ENCODE results near the gene CPNE5. TPM values are rescaled to one million over a fixed set of nuclear protein-coding genes. Genes with fewer than 3 reads are reported as not detected.

CPNE5 gene
- polyA plus RNA-seq, 1 of the 3 experiments (the other 2 are of a cell fraction): 0.30 TPM

DNA sequence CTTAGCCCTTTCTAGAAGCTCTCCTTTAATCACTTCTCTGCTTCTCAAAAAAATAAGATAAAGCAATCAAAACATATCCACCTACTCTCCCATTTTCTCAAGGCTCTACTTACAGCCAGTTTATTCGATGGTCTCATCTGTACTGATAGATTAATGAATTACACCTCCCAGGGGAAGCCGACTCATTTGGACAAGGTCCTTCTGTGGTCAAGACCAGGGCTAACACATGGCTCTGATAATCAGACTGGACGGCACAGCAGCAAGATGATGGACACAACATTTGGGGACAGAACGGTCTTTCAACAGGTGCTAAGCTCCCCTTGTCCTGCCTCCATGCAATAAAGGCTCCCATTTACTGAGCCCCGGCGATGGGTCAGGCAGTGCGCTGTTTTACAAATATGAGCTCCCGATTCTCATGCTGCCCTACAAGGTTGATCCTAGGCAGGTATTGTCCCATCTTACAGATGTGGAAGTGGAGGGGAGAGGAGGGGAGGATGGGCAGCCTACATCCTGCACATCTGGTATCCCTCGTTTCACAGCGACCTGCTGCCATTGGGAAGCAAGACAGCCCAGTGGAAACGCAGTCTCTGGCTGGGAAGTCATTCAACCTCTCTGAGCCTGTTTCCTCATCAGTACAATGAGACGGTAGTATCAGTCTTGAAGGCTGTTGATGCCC, 15.7 kb downstream of the CPNE5 start:
- Histone ChIP-seq H3K4me1 (ENCODE audit: control insufficient read depth in 1 of 2, insufficient read depth in 2 of 2, low read depth in 1 of 2, low read length in 1 of 2) (peaks cover 6 to 10% of the 10 kb centered on the region in 2 experiments; a peak in 2 of 4 replicates), H3K79me2 (ENCODE audit: insufficient read depth) (no peaks in the 10 kb centered on the region), H3F3A (replicated peaks; ENCODE audit: insufficient read depth) (peaks cover 12% of the 10 kb centered on the region), H3K4me3 (ENCODE audit: low read depth in 2 of 2, low read length in 1 of 2) (no peak overlapping the region), H3K27me3 (ENCODE audit: insufficient read depth) (no peaks in the 10 kb centered on the region), H3K9ac (no peak overlapping the region), H2AFZ (ENCODE audit: low read depth) (no peak overlapping the region), H3K36me3 (replicated peaks in 1 of 2; ENCODE audit: control insufficient read depth in 1 of 2, insufficient read depth in 2 of 2, low read length in 1 of 2) (no peaks in the 10 kb centered on the region), H4K20me1 (ENCODE audit: insufficient read depth) (no peaks in the 10 kb centered on the region), H3K9me3 (no peaks in the 10 kb centered on the region), H3K9me2 (no peaks in the 10 kb centered on the region), H3K4me2 (no peak overlapping the region), H3K27ac (ENCODE audit: low read depth in 2 of 2, low read length in 1 of 2) (no peak overlapping the region)
- no peak for DNase-seq
- POLR2A ChIA-PET: no interaction called here
- CTCF ChIA-PET: interaction anchor here (0.6 to 1.1 kb wide), 3 partner anchors 13 to 65 kb away, joined by 3 read pairs; no protein-coding TSS in a partner anchor
- TF ChIP-seq, protein P1, sequence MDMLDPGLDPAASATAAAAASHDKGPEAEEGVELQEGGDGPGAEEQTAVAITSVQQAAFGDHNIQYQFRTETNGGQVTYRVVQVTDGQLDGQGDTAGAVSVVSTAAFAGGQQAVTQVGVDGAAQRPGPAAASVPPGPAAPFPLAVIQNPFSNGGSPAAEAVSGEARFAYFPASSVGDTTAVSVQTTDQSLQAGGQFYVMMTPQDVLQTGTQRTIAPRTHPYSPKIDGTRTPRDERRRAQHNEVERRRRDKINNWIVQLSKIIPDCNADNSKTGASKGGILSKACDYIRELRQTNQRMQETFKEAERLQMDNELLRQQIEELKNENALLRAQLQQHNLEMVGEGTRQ (IDR thresholded peaks at IDR 0.05; ENCODE audit: borderline replicate concordance, low read depth, low read length): no peak
- TF ChIP-seq MXI1 (IDR thresholded peaks at IDR 0.05; ENCODE audit: low read depth, low read length) (no peak), FOSL2 (IDR thresholded peaks at IDR 0.05; ENCODE audit: borderline replicate concordance, low read depth) (no peak), EP300 (IDR thresholded peaks at IDR 0.05; ENCODE audit: borderline replicate concordance in 1 of 2, low read depth in 1 of 2, low read length in 1 of 2) (no peak), MEF2A (IDR thresholded peaks at IDR 0.05; ENCODE audit: borderline replicate concordance, low read depth) (no peak)
- TF ChIP-seq, protein P2, sequence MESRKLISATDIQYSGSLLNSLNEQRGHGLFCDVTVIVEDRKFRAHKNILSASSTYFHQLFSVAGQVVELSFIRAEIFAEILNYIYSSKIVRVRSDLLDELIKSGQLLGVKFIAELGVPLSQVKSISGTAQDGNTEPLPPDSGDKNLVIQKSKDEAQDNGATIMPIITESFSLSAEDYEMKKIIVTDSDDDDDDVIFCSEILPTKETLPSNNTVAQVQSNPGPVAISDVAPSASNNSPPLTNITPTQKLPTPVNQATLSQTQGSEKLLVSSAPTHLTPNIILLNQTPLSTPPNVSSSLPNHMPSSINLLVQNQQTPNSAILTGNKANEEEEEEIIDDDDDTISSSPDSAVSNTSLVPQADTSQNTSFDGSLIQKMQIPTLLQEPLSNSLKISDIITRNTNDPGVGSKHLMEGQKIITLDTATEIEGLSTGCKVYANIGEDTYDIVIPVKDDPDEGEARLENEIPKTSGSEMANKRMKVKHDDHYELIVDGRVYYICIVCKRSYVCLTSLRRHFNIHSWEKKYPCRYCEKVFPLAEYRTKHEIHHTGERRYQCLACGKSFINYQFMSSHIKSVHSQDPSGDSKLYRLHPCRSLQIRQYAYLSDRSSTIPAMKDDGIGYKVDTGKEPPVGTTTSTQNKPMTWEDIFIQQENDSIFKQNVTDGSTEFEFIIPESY (IDR thresholded peaks at IDR 0.05; ENCODE audit: borderline replicate concordance, low read depth): no peak
- 97% methylated on average over 8 of the region's 12 CpGs for WGBS (ENCODE audit: low lambda C conversion rate)

DNA sequence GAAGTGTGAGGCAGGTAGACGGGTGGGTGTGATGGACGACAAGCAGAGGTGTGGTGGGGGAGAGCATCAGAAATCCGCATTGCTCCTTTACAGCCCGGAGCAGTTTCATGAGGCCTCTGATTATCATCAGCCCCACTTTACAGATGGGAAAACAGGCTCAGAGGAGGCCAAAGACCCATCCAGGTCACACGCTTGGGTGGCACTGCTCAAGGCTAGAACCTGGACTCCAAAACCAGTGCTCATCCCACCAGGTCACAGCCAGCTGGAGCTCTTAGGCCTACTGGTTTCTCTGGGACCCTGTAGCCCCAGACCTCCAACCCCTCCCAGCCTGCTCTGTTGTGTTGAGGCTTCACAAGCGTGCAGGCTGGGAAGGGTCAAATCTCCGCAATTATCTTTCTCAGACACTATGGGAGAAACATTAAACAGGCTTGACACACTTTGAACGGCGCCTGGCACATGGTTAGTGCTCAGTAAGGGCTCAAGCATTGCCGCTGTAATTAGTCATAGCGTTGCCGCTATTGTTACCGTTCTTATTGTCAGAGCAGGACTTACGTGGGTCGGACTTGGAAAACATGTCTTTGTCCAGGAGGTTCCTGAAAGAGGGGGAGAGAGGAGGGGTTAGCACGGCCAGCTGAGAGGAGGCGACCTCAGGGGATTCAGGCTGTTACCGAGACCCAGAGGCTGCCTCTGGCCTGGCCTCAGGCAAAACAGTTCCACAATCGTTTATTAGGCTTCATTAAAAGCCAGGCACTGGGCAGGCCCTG, 16.6 kb downstream of the CPNE5 start:
- Histone ChIP-seq H2AFZ (ENCODE audit: low read depth) (no peak overlapping the region), H3K27me3 (ENCODE audit: insufficient read depth) (no peaks in the 10 kb centered on the region), H3K9me2 (no peaks in the 10 kb centered on the region), H3K79me2 (ENCODE audit: insufficient read depth) (no peaks in the 10 kb centered on the region), H4K20me1 (ENCODE audit: insufficient read depth) (no peaks in the 10 kb centered on the region), H3K9ac (no peak overlapping the region), H3F3A (replicated peaks; ENCODE audit: insufficient read depth) (peaks cover 10% of the 10 kb centered on the region), H3K4me3 (ENCODE audit: low read depth in 2 of 2, low read length in 1 of 2) (no peak overlapping the region), H3K4me1 (ENCODE audit: control insufficient read depth in 1 of 2, insufficient read depth in 2 of 2, low read depth in 1 of 2, low read length in 1 of 2) (peaks cover 6 to 7% of the 10 kb centered on the region in 2 experiments; a peak in 2 of 4 replicates), H3K27ac (ENCODE audit: low read depth in 2 of 2, low read length in 1 of 2) (no peak overlapping the region), H3K4me2 (no peak overlapping the region), H3K36me3 (replicated peaks in 1 of 2; ENCODE audit: control insufficient read depth in 1 of 2, insufficient read depth in 2 of 2, low read length in 1 of 2) (no peaks in the 10 kb centered on the region), H3K9me3 (no peaks in the 10 kb centered on the region)
- no peak for DNase-seq
- WGBS (ENCODE audit: low lambda C conversion rate): 90% methylated on average over 14 of the region's 19 CpGs
- POLR2A ChIA-PET: no interaction called here
- CTCF ChIA-PET: interaction anchor here (0.7 kb wide), 1 partner anchor 64 kb away, joined by 3 read pairs; no protein-coding TSS in a partner anchor
- TF ChIP-seq TEAD4 (IDR thresholded peaks at IDR 0.05; ENCODE audit: borderline replicate concordance, insufficient read depth): no peak
